GM23338 (cell line): Measurements from ENCODE around the gene ODAD2.

Experiments used
- CREB1 ChIP-seq: fragments of 250-450 bp; sonication (Bioruptor Pico); IDR thresholded peaks from 2 replicates; pipeline ENCODE4 v1.5.0; 2020; ENCODE audit warnings: low read depth, mild to moderate bottlenecking, moderate library complexity
- CTCF ChIP-seq, 2 experiments: fragments of 200-600 bp in 1 of 2; sonication (generic) in 1 of 2; conservative IDR thresholded peaks; 2 replicates each; pipeline versions ENCODE4 v1.5.1 to v1.6.1; 2016 to 2017; ENCODE audit warnings: antibody characterized with exemption in 2 of 2, low read depth in 2 of 2, mild to moderate bottlenecking in 2 of 2, moderate library complexity in 1 of 2
- EZH2 ChIP-seq: fragments of 200-600 bp; sonication (generic); IDR thresholded peaks from one replicate; pipeline ENCODE4 v1.8.0; 2017; ENCODE audit warnings: antibody characterized with exemption, mild to moderate bottlenecking, low read depth; ENCODE audit not compliant: unreplicated experiment
- EZH2phosphoT487 ChIP-seq: fragments of 200-600 bp; sonication (generic); IDR thresholded peaks from one replicate; pipeline ENCODE4 v1.8.1; 2018; ENCODE audit warnings: antibody characterized with exemption; ENCODE audit not compliant: unreplicated experiment
- JUNB ChIP-seq: IDR thresholded peaks from one replicate; pipeline ENCODE4 v1.6.1; 2016; ENCODE audit warnings: antibody characterized with exemption; ENCODE audit not compliant: unreplicated experiment
- NANOG ChIP-seq: IDR thresholded peaks from 2 replicates; pipeline ENCODE4 v1.6.1; 2016; ENCODE audit warnings: antibody characterized with exemption, borderline replicate concordance
- POLR2AphosphoS5 ChIP-seq: IDR thresholded peaks from 2 replicates; pipeline ENCODE4 v1.6.1; 2016; ENCODE audit warnings: antibody characterized with exemption, low read depth
- STAT1 ChIP-seq: IDR thresholded peaks from one replicate; pipeline ENCODE4 v1.6.1; 2016; ENCODE audit warnings: antibody characterized with exemption; ENCODE audit not compliant: unreplicated experiment
- ZNF114 ChIP-seq: fragments of 250-450 bp; sonication (Bioruptor Pico); IDR thresholded peaks from 2 replicates; pipeline ENCODE4 v1.5.0; 2020; ENCODE audit warnings: mild to moderate bottlenecking, moderate library complexity
- ZNF331 ChIP-seq: fragments of 250-450 bp; sonication (Bioruptor Pico); IDR thresholded peaks from 2 replicates; pipeline ENCODE4 v1.5.0; 2020; ENCODE audit warnings: low read depth, mild to moderate bottlenecking, moderate library complexity
- TF ChIP-seq, protein P1 (sequence below): IDR thresholded peaks from one replicate; pipeline ENCODE4 v1.6.1; 2018; ENCODE audit warnings: antibody characterized with exemption; ENCODE audit not compliant: unreplicated experiment
- TF ChIP-seq, protein P2 (sequence below): IDR thresholded peaks from 2 replicates; pipeline ENCODE4 v1.6.1; 2016; ENCODE audit warnings: antibody characterized with exemption
- TF ChIP-seq, protein P3 (sequence below): fragments of 250-450 bp; sonication (Bioruptor Pico); IDR thresholded peaks from 2 replicates; pipeline ENCODE4 v1.5.0; 2020; ENCODE audit warnings: mild to moderate bottlenecking, moderate library complexity

DNA sequence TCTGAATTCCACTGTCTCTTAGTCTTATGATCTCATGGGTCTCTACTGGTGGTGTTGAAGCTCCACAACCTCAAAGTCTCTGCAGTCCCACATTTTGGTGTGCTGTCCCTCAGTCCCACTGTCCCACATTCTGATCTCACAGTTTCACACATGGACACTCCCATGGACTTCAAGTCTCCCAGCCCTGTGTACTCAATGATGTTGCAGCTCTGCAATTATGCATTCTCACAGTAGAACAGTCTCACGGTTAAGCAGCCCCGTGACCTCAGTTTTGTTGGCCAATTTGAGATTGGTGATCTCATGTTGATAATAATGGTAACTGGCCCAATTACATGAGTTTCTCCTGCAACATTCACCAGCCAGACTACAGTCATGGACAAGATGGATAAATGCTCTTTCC lies 109.4 kb downstream of the ODAD2 start:
- TF ChIP-seq CTCF (conservative IDR thresholded peaks at IDR 0.05; ENCODE audit: low read depth in 2 of 2) (no peak), POLR2AphosphoS5 (no peak), CREB1 (CRISPR knock-in tag) (no peak), EZH2phosphoT487 (no peak), EZH2 (no peak), ZNF114 (CRISPR knock-in tag) (no peak), NANOG (no peak), JUNB (no peak), ZNF331 (CRISPR knock-in tag) (no peak), STAT1 (no peak)
- TF ChIP-seq, protein P1, sequence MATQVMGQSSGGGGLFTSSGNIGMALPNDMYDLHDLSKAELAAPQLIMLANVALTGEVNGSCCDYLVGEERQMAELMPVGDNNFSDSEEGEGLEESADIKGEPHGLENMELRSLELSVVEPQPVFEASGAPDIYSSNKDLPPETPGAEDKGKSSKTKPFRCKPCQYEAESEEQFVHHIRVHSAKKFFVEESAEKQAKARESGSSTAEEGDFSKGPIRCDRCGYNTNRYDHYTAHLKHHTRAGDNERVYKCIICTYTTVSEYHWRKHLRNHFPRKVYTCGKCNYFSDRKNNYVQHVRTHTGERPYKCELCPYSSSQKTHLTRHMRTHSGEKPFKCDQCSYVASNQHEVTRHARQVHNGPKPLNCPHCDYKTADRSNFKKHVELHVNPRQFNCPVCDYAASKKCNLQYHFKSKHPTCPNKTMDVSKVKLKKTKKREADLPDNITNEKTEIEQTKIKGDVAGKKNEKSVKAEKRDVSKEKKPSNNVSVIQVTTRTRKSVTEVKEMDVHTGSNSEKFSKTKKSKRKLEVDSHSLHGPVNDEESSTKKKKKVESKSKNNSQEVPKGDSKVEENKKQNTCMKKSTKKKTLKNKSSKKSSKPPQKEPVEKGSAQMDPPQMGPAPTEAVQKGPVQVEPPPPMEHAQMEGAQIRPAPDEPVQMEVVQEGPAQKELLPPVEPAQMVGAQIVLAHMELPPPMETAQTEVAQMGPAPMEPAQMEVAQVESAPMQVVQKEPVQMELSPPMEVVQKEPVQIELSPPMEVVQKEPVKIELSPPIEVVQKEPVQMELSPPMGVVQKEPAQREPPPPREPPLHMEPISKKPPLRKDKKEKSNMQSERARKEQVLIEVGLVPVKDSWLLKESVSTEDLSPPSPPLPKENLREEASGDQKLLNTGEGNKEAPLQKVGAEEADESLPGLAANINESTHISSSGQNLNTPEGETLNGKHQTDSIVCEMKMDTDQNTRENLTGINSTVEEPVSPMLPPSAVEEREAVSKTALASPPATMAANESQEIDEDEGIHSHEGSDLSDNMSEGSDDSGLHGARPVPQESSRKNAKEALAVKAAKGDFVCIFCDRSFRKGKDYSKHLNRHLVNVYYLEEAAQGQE: no peak
- TF ChIP-seq, protein P2, sequence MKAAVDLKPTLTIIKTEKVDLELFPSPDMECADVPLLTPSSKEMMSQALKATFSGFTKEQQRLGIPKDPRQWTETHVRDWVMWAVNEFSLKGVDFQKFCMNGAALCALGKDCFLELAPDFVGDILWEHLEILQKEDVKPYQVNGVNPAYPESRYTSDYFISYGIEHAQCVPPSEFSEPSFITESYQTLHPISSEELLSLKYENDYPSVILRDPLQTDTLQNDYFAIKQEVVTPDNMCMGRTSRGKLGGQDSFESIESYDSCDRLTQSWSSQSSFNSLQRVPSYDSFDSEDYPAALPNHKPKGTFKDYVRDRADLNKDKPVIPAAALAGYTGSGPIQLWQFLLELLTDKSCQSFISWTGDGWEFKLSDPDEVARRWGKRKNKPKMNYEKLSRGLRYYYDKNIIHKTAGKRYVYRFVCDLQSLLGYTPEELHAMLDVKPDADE: no peak
- TF ChIP-seq, protein P3, sequence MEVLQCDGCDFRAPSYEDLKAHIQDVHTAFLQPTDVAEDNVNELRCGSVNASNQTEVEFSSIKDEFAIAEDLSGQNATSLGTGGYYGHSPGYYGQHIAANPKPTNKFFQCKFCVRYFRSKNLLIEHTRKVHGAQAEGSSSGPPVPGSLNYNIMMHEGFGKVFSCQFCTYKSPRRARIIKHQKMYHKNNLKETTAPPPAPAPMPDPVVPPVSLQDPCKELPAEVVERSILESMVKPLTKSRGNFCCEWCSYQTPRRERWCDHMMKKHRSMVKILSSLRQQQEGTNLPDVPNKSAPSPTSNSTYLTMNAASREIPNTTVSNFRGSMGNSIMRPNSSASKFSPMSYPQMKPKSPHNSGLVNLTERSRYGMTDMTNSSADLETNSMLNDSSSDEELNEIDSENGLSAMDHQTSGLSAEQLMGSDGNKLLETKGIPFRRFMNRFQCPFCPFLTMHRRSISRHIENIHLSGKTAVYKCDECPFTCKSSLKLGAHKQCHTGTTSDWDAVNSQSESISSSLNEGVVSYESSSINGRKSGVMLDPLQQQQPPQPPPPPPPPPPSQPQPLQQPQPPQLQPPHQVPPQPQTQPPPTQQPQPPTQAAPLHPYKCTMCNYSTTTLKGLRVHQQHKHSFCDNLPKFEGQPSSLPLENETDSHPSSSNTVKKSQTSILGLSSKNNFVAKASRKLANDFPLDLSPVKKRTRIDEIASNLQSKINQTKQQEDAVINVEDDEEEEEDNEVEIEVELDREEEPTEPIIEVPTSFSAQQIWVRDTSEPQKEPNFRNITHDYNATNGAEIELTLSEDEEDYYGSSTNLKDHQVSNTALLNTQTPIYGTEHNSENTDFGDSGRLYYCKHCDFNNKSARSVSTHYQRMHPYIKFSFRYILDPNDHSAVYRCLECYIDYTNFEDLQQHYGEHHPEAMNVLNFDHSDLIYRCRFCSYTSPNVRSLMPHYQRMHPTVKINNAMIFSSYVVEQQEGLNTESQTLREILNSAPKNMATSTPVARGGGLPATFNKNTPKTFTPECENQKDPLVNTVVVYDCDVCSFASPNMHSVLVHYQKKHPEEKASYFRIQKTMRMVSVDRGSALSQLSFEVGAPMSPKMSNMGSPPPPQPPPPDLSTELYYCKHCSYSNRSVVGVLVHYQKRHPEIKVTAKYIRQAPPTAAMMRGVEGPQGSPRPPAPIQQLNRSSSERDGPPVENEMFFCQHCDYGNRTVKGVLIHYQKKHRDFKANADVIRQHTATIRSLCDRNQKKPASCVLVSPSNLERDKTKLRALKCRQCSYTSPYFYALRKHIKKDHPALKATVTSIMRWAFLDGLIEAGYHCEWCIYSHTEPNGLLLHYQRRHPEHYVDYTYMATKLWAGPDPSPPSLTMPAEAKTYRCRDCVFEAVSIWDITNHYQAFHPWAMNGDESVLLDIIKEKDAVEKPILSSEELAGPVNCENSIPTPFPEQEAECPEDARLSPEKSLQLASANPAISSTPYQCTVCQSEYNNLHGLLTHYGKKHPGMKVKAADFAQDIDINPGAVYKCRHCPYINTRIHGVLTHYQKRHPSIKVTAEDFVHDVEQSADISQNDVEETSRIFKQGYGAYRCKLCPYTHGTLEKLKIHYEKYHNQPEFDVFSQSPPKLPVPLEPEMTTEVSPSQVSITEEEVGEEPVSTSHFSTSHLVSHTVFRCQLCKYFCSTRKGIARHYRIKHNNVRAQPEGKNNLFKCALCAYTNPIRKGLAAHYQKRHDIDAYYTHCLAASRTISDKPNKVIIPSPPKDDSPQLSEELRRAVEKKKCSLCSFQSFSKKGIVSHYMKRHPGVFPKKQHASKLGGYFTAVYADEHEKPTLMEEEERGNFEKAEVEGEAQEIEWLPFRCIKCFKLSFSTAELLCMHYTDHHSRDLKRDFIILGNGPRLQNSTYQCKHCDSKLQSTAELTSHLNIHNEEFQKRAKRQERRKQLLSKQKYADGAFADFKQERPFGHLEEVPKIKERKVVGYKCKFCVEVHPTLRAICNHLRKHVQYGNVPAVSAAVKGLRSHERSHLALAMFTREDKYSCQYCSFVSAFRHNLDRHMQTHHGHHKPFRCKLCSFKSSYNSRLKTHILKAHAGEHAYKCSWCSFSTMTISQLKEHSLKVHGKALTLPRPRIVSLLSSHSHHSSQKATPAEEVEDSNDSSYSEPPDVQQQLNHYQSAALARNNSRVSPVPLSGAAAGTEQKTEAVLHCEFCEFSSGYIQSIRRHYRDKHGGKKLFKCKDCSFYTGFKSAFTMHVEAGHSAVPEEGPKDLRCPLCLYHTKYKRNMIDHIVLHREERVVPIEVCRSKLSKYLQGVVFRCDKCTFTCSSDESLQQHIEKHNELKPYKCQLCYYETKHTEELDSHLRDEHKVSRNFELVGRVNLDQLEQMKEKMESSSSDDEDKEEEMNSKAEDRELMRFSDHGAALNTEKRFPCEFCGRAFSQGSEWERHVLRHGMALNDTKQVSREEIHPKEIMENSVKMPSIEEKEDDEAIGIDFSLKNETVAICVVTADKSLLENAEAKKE (CRISPR knock-in tag): no peak
